Measurements from ENCODE around the gene TMEM232. TPM values are rescaled to one million over a fixed set of nuclear protein-coding genes. Genes with fewer than 3 reads are reported as not detected.

The TMEM232 gene
- 4.2 and 4.3 TPM in 2 replicates for total RNA-seq (2014; rRNA removed; shearing (Covaris generic); ENCODE audit: low replicate concordance)

- Histone ChIP-seq H3K4me1 (ENCODE audit: low read length) (peaks cover 9% of the 10 kb centered on the region), H3K4me2 (ENCODE audit: low read depth, low read length, poor library complexity, severe bottlenecking) (peak within 1 kb of the TSS; percentile 90), H3K9ac (ENCODE audit: low read length) (peak within 1 kb of the TSS; percentile 43), H3K27me3 (ENCODE audit: low read length) (no peaks in the 10 kb centered on the region), H3K4me3 (ENCODE audit: low read length) (peak within 1 kb of the TSS; percentile 66), H3K9me3 (ENCODE audit: low read length) (no peaks in the 10 kb centered on the region), H3K27ac (ENCODE audit: low read length) (no peak within 1 kb of the TSS), H3K79me2 (ENCODE audit: low read length) (no peaks in the 10 kb centered on the region), H2AFZ (ENCODE audit: low read length) (peak within 1 kb of the TSS; percentile 100), H4K20me1 (ENCODE audit: insufficient read depth, low read depth, low read length) (no peaks in the 10 kb centered on the region), H3K9me2 (replicated peaks; ENCODE audit: insufficient read depth, low read length) (no peaks in the 10 kb centered on the region), H3K36me3 (ENCODE audit: insufficient read depth, low read length) (no peaks in the 10 kb centered on the region)
- peak; percentile 82 for DNase-seq
These were observed at the start of gene TMEM232 for GRCh38 chr5:110726249-110727024. TMEM232 (minus strand) TSS chr5:110726671; CDS start chr5:110667352, 59,319 bp downstream.

DNA sequence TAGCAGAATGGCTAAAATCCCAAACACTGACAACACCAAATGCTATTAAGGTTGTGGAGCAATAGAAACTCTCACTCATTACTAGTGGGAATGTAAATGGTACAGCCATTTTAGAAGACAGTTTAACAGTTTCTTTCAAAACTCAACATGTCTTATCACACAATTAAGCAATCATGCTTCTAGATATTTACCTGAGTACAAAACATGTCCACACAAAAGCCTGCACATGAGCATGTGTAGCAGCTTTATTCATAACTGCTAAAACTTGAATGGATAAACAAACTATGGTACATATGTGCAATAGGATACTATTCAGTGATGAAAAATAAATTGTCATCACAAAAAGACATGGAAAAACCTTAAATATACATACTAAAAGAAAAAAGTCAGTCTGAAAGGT lies 43.8 kb upstream of the TMEM232 start:
- H3K9me3 ChIP-seq (ENCODE audit: low read length): no peaks in the 10 kb centered on the region
- H2AFZ ChIP-seq (ENCODE audit: low read length): no peak overlapping the region
- no peaks in the 10 kb centered on the region for H4K20me1 ChIP-seq (ENCODE audit: insufficient read depth, low read depth, low read length)
- no peaks in the 10 kb centered on the region for H3K4me1 ChIP-seq (ENCODE audit: low read length)
- no peak overlapping the region for H3K9ac ChIP-seq (ENCODE audit: low read length)
- H3K27me3 ChIP-seq (ENCODE audit: low read length): no peaks in the 10 kb centered on the region
- no peak overlapping the region for H3K4me2 ChIP-seq (ENCODE audit: low read depth, low read length, poor library complexity, severe bottlenecking)
- no peaks in the 10 kb centered on the region for H3K36me3 ChIP-seq (ENCODE audit: insufficient read depth, low read length)
- H3K27ac ChIP-seq (ENCODE audit: low read length): no peak overlapping the region
- H3K4me3 ChIP-seq (ENCODE audit: low read length): no peak overlapping the region
- no peaks in the 10 kb centered on the region for H3K9me2 ChIP-seq (replicated peaks; ENCODE audit: insufficient read depth, low read length)
- H3K79me2 ChIP-seq (ENCODE audit: low read length): no peaks in the 10 kb centered on the region
- DNase-seq: no peak

DNA sequence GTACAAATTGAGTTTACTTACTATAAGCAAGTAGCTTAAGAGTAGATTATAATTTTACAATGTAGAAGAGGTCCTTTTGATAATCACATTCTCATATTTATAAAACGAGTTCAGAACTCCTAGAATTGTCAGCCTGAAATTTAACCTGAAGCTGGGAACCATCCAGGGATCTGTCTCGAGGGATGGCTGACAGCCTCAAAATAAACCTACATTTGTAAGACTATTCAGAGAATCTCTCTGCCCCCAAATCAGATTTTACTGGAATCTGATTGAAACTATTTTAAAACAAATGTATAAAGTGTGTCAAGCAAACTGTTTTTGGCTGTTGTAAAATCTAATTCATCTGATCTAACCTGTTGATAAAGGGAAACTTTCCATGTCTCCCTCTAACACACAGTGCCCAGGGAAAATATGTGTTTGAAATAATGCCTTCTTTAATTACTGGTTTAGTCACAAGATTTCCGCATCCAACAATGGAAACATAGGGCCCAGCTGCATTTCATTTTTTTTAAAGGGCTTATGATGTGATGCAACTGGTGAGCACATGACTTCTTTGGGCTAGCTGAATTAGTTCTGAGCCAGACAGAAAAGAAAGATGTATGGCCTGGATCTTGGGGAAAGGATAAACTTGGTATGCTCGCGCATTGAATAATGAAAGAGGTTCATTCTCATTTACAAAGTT lies 42.7 kb upstream of the TMEM232 start:
- H3K4me3 ChIP-seq (ENCODE audit: low read length): no peak overlapping the region
- no peak overlapping the region for H3K4me2 ChIP-seq (ENCODE audit: low read depth, low read length, poor library complexity, severe bottlenecking)

DNA sequence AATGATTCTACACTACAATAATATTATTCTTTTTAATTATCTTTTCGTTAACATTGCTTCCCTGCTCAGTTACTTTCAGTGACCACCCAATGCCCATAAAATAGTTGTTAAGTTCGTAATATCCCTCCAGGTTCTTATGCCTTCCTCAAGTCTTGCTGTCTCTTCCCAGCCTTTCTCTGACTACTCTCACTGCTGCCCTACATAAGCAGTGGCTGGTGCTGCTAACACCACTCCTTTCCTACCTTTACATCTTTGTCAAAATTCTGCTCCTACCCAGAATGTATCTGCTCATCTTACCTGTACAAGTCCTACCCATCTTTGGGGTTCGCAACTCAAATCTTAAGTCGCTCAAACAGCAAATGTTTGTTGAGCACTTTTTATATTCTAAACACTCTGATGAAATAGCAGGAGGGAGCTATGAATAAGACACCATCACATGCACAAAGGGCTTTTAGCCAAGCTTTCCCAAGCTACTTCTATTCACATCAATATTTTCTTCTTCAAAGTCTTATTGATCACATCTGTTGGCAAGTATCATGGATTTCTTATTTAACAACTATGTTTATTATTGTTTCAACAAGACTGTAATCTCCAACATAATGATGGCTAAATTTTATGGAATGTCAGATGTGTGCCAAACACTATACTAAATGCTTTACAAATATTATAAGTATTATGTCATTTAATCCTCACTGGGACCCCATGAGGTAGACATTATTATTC lies 41.8 kb upstream of the TMEM232 start:
- Histone ChIP-seq H3K9me2 (replicated peaks; ENCODE audit: insufficient read depth, low read length) (no peaks in the 10 kb centered on the region), H3K4me2 (ENCODE audit: low read depth, low read length, poor library complexity, severe bottlenecking) (no peak overlapping the region), H3K9me3 (ENCODE audit: low read length) (no peaks in the 10 kb centered on the region), H3K79me2 (ENCODE audit: low read length) (no peaks in the 10 kb centered on the region), H3K27ac (ENCODE audit: low read length) (no peak overlapping the region), H3K27me3 (ENCODE audit: low read length) (no peaks in the 10 kb centered on the region), H3K4me1 (ENCODE audit: low read length) (no peaks in the 10 kb centered on the region), H3K9ac (ENCODE audit: low read length) (no peak overlapping the region), H3K4me3 (ENCODE audit: low read length) (no peak overlapping the region), H4K20me1 (ENCODE audit: insufficient read depth, low read depth, low read length) (no peaks in the 10 kb centered on the region), H2AFZ (ENCODE audit: low read length) (no peak overlapping the region), H3K36me3 (ENCODE audit: insufficient read depth, low read length) (no peaks in the 10 kb centered on the region)
- DNase-seq: no peak

More for the DNA sequence above, 42.7 kb upstream of the TMEM232 start:
- no peaks in the 10 kb centered on the region for H3K27me3 ChIP-seq (ENCODE audit: low read length)
- H4K20me1 ChIP-seq (ENCODE audit: insufficient read depth, low read depth, low read length): no peaks in the 10 kb centered on the region
- no peak overlapping the region for H2AFZ ChIP-seq (ENCODE audit: low read length)
- H3K79me2 ChIP-seq (ENCODE audit: low read length): no peaks in the 10 kb centered on the region
- no peak overlapping the region for H3K9ac ChIP-seq (ENCODE audit: low read length)
- DNase-seq: peak; percentile 25
- no peaks in the 10 kb centered on the region for H3K9me3 ChIP-seq (ENCODE audit: low read length)
- no peaks in the 10 kb centered on the region for H3K4me1 ChIP-seq (ENCODE audit: low read length)
- no peaks in the 10 kb centered on the region for H3K36me3 ChIP-seq (ENCODE audit: insufficient read depth, low read length)
- no peak overlapping the region for H3K27ac ChIP-seq (ENCODE audit: low read length)
- no peaks in the 10 kb centered on the region for H3K9me2 ChIP-seq (replicated peaks; ENCODE audit: insufficient read depth, low read length)

DNA sequence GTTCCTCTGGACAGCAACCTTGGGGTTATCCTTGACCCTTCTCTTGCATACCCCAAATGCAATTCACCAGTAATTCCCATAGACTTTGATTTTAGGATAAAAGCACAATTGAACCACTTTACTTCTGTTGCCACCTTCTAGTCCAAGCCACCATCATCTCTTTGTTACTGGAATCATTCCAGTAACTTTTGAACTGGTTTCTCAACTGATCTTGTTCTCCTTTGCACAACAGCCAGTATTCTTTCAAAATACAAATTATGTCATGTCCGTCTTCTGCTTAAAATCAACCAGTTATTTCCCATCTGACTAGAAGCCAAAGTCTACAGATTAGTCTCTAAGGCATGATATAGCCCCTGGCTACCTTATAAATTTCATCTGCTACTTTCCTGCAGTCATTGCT lies 33.7 kb upstream of the TMEM232 start:
- no peaks in the 10 kb centered on the region for H3K9me2 ChIP-seq (replicated peaks; ENCODE audit: insufficient read depth, low read length)
- no peak overlapping the region for H3K4me2 ChIP-seq (ENCODE audit: low read depth, low read length, poor library complexity, severe bottlenecking)
- no peak overlapping the region for H3K27ac ChIP-seq (ENCODE audit: low read length)
- H3K9me3 ChIP-seq (ENCODE audit: low read length): no peaks in the 10 kb centered on the region
- H3K4me3 ChIP-seq (ENCODE audit: low read length): no peak overlapping the region
- H3K27me3 ChIP-seq (ENCODE audit: low read length): no peaks in the 10 kb centered on the region
- H4K20me1 ChIP-seq (ENCODE audit: insufficient read depth, low read depth, low read length): no peaks in the 10 kb centered on the region
- H3K4me1 ChIP-seq (ENCODE audit: low read length): no peaks in the 10 kb centered on the region
- no peaks in the 10 kb centered on the region for H3K79me2 ChIP-seq (ENCODE audit: low read length)
- no peak overlapping the region for H2AFZ ChIP-seq (ENCODE audit: low read length)
- peaks cover 29% of the 10 kb centered on the region for H3K36me3 ChIP-seq (ENCODE audit: insufficient read depth, low read length)
- no peak overlapping the region for H3K9ac ChIP-seq (ENCODE audit: low read length)
- DNase-seq: no peak

DNA sequence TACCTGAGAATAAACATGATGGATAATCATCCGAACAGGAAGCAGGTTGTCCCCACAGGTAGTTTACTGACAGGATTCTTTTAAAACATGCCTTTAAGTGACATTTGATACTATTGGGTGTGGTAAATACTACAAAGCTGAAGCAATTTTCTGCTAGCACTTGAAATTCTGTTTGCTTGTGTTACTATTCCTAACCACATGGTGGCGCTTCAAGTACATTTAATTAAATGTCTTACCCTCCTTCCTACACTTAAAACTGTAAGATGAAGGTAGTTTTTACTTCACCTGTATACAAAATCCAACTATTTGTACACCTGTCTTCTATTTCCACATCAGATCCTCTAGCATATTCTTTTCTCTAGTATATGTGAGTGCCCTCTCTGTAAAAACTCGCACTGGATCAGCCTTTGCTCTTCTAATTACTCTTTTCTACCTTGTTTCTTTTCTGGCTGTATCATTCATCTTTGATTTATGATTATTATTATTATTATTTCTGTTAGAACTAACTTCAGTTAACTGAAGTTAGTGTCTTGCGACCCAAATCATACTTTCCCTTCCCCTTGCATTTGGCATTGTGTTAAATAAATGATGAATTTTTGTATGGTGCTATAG lies 30.8 kb upstream of the TMEM232 start:
- H3K4me3 ChIP-seq (ENCODE audit: low read length): no peak overlapping the region
- no peak overlapping the region for H3K9ac ChIP-seq (ENCODE audit: low read length)
- no peaks in the 10 kb centered on the region for H3K9me3 ChIP-seq (ENCODE audit: low read length)
- H3K4me1 ChIP-seq (ENCODE audit: low read length): peaks cover 5% of the 10 kb centered on the region
- H3K27me3 ChIP-seq (ENCODE audit: low read length): no peaks in the 10 kb centered on the region
- H4K20me1 ChIP-seq (ENCODE audit: insufficient read depth, low read depth, low read length): no peaks in the 10 kb centered on the region
- DNase-seq: peak; percentile 83
- H3K4me2 ChIP-seq (ENCODE audit: low read depth, low read length, poor library complexity, severe bottlenecking): no peak overlapping the region
- H3K9me2 ChIP-seq (replicated peaks; ENCODE audit: insufficient read depth, low read length): no peaks in the 10 kb centered on the region
- no peak overlapping the region for H2AFZ ChIP-seq (ENCODE audit: low read length)
- peaks cover 29% of the 10 kb centered on the region for H3K36me3 ChIP-seq (ENCODE audit: insufficient read depth, low read length)
- H3K27ac ChIP-seq (ENCODE audit: low read length): no peak overlapping the region
- H3K79me2 ChIP-seq (ENCODE audit: low read length): peaks cover 4% of the 10 kb centered on the region; the same call in 1 of the 2 replicates

GRCh38 chr5:110754181-110754580 lies 27.7 kb upstream of the TMEM232 start:
- peaks cover 18% of the 10 kb centered on the region for H3K79me2 ChIP-seq (ENCODE audit: low read length)
- H3K4me1 ChIP-seq (ENCODE audit: low read length): peaks cover 29% of the 10 kb centered on the region
- H3K9ac ChIP-seq (ENCODE audit: low read length): no peak overlapping the region
- H3K36me3 ChIP-seq (ENCODE audit: insufficient read depth, low read length): peaks cover 30% of the 10 kb centered on the region; the same call in 1 of the 2 replicates
- no peaks in the 10 kb centered on the region for H3K27me3 ChIP-seq (ENCODE audit: low read length)
- H4K20me1 ChIP-seq (ENCODE audit: insufficient read depth, low read depth, low read length): no peaks in the 10 kb centered on the region
- no peak for DNase-seq
- H3K9me2 ChIP-seq (replicated peaks; ENCODE audit: insufficient read depth, low read length): no peaks in the 10 kb centered on the region
- H3K27ac ChIP-seq (ENCODE audit: low read length): no peak overlapping the region
- H3K4me3 ChIP-seq (ENCODE audit: low read length): no peak overlapping the region
- H3K9me3 ChIP-seq (ENCODE audit: low read length): no peaks in the 10 kb centered on the region
- H3K4me2 ChIP-seq (ENCODE audit: low read depth, low read length, poor library complexity, severe bottlenecking): no peak overlapping the region
- no peak overlapping the region for H2AFZ ChIP-seq (ENCODE audit: low read length)
